OCI-LY1 (cell line): ENCODE results near the gene CACNA2D3.

ENCODE experiments used
- H2AFZ ChIP-seq: fragments of 200-600 bp; sonication (generic), shearing (Covaris generic); 2 replicates; pipeline ENCODE4 v1.6.0; 2014; ENCODE audit warnings: antibody characterized with exemption, mild to moderate bottlenecking, low read length
- H3F3A ChIP-seq: fragments of 200-600 bp; sonication (generic), shearing (Covaris generic); 2 replicates; pipeline ENCODE4 v1.6.0; 2014; ENCODE audit warnings: mild to moderate bottlenecking, antibody characterized with exemption, low read length, moderate library complexity; ENCODE audit not compliant: insufficient read depth
- H3K27ac ChIP-seq: fragments of 200-600 bp; sonication (generic); 2 replicates; pipeline ENCODE4 v1.5.1; 2014; ENCODE audit warnings: low read length, mixed run types, mild to moderate bottlenecking, low read depth; ENCODE audit not compliant: poor library complexity, severe bottlenecking
- H3K27me3 ChIP-seq: fragments of 200-600 bp; sonication (generic); 2 replicates; pipeline ENCODE4 v1.6.0; 2014; ENCODE audit warnings: antibody characterized with exemption, mild to moderate bottlenecking, low read length, moderate library complexity; ENCODE audit not compliant: insufficient read depth
- H3K36me3 ChIP-seq: fragments of 200-600 bp; sonication (generic); 2 replicates; pipeline ENCODE4 v1.6.1; 2014; ENCODE audit warnings: mild to moderate bottlenecking, antibody characterized with exemption, low read length, moderate library complexity, mixed read lengths; ENCODE audit not compliant: insufficient read depth
- H3K4me1 ChIP-seq: fragments of 200-600 bp; sonication (generic); 2 replicates; pipeline ENCODE4 v1.5.1; 2014; ENCODE audit warnings: mild to moderate bottlenecking, low read length, moderate library complexity; ENCODE audit not compliant: insufficient read depth, severe bottlenecking
- H3K4me2 ChIP-seq: fragments of 200-600 bp; sonication (generic), shearing (Covaris generic); 2 replicates; pipeline ENCODE4 v1.6.1; 2014; ENCODE audit warnings: low read length
- H3K4me3 ChIP-seq: fragments of 200-600 bp; sonication (generic); 2 replicates; pipeline ENCODE4 v1.5.1; 2014; ENCODE audit warnings: low read length, low read depth, mild to moderate bottlenecking, mixed read lengths; ENCODE audit not compliant: poor library complexity, severe bottlenecking
- H3K79me2 ChIP-seq: fragments of 200-600 bp; shearing (Covaris generic); 2 replicates; pipeline ENCODE4 v1.6.1; 2016; ENCODE audit warnings: mixed run types, low read length, mixed read lengths; ENCODE audit not compliant: insufficient read depth
- H3K9ac ChIP-seq: fragments of 200-600 bp; sonication (generic), shearing (Covaris generic); 2 replicates; pipeline ENCODE4 v1.6.1; 2014; ENCODE audit warnings: mild to moderate bottlenecking, low read length, mixed read lengths
- H3K9me2 ChIP-seq: fragments of 200-600 bp; sonication (generic), shearing (Covaris generic); 2 replicates; pipeline ENCODE4 v1.6.1; 2014; ENCODE audit warnings: low read depth, mild to moderate bottlenecking, low read length, mixed read lengths
- H3K9me3 ChIP-seq: fragments of 200-600 bp; shearing (Covaris generic); 2 replicates; pipeline ENCODE4 v1.6.1; 2014; ENCODE audit warnings: low read length, mixed read lengths
- H4K20me1 ChIP-seq: fragments of 200-600 bp; sonication (generic), shearing (Covaris generic); 2 replicates; pipeline ENCODE4 v1.6.0; 2016; ENCODE audit warnings: mild to moderate bottlenecking, low read length; ENCODE audit not compliant: insufficient read depth
- EZH2 ChIP-seq: fragments of 200-600 bp; sonication (generic), shearing (Covaris generic); IDR thresholded peaks from 2 replicates; pipeline ENCODE4 v1.8.0; 2017; ENCODE audit warnings: borderline replicate concordance, mixed run types, mild to moderate bottlenecking, antibody characterized with exemption, low read length, moderate library complexity, mixed read lengths
- TF ChIP-seq, protein P1 (sequence below): fragments of 200-600 bp; sonication (generic), shearing (Covaris generic); IDR thresholded peaks from 2 replicates; pipeline ENCODE4 v1.5.1; 2017; ENCODE audit warnings: mild to moderate bottlenecking, antibody characterized with exemption, low read length, moderate library complexity, mixed read lengths

The CACNA2D3 gene

DNA sequence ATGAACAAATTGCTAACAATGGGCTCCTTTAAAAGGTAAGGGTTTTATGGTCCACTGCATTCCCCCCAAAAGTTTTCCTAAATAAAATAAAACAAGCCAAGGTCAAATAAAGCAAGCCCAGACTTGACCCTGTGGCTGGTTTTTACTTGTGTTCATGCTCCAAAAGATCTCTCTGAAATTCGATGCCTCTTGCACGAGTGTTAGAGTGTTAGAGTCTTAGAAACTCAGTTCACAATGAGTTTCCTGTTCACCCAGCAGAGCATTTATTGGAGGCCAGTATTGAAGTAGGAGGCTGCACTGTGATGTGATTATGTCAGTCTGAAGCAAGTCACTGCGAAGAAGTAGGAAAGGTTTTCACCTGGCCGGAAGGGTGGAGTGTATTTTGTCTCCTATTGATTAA lies 865.4 kb downstream of the CACNA2D3 start:
- H3K27me3 ChIP-seq, result no peaks in the 10 kb centered on the region
- H3K9ac ChIP-seq, result no peak overlapping the region
- no peaks in the 10 kb centered on the region for H3K9me2 ChIP-seq
- no peaks in the 10 kb centered on the region for H3K36me3 ChIP-seq
- H3K9me3 ChIP-seq, result no peaks in the 10 kb centered on the region
- H3K4me1 ChIP-seq, result no peaks in the 10 kb centered on the region
- H3K4me2 ChIP-seq, result no peak overlapping the region
- no peaks in the 10 kb centered on the region for H4K20me1 ChIP-seq
- H3K4me3 ChIP-seq, result no peak overlapping the region
- H3K27ac ChIP-seq, result no peak overlapping the region
- no peaks in the 10 kb centered on the region for H3F3A ChIP-seq
- no peak for TF ChIP-seq EZH2
- TF ChIP-seq, protein P1, sequence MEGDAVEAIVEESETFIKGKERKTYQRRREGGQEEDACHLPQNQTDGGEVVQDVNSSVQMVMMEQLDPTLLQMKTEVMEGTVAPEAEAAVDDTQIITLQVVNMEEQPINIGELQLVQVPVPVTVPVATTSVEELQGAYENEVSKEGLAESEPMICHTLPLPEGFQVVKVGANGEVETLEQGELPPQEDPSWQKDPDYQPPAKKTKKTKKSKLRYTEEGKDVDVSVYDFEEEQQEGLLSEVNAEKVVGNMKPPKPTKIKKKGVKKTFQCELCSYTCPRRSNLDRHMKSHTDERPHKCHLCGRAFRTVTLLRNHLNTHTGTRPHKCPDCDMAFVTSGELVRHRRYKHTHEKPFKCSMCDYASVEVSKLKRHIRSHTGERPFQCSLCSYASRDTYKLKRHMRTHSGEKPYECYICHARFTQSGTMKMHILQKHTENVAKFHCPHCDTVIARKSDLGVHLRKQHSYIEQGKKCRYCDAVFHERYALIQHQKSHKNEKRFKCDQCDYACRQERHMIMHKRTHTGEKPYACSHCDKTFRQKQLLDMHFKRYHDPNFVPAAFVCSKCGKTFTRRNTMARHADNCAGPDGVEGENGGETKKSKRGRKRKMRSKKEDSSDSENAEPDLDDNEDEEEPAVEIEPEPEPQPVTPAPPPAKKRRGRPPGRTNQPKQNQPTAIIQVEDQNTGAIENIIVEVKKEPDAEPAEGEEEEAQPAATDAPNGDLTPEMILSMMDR, result no peak
- no peaks in the 10 kb centered on the region for H3K79me2 ChIP-seq
- no peak overlapping the region for H2AFZ ChIP-seq

DNA sequence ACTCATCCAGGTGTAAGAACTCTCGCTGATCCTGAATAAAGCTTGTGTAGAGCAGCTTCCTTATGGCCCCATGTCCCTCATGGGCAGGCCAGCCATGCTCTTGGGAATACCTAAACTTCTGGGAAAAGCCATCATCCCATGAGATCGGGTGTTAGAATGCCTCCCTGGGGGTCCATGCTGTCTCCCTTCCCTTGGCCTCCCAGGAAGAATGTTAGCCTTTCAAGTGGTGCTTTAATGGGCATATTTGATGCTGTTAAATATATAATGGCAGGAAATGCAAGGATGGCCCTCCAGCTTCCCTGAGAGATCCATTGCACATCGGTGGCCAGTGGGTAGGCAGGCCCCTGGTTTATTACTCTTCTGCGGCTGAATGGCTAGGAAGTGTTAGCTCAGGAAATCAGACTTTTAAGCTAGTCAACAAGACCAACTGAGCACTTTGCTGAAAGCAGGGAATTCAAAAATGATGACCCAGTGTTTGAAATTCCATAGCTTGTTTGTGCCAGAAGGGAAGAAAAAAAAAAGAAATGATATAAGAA lies 866.0 kb downstream of the CACNA2D3 start:
- Histone ChIP-seq H3K27me3 (no peaks in the 10 kb centered on the region), H3K79me2 (no peaks in the 10 kb centered on the region), H3F3A (no peaks in the 10 kb centered on the region), H3K4me1 (no peaks in the 10 kb centered on the region), H3K9me3 (no peaks in the 10 kb centered on the region), H3K27ac (no peak overlapping the region), H3K4me3 (no peak overlapping the region), H3K9me2 (no peaks in the 10 kb centered on the region), H3K36me3 (no peaks in the 10 kb centered on the region), H4K20me1 (no peaks in the 10 kb centered on the region), H3K9ac (no peak overlapping the region), H3K4me2 (no peak overlapping the region), H2AFZ (no peak overlapping the region)
- TF ChIP-seq, protein P1, result no peak
- no peak for TF ChIP-seq EZH2

DNA sequence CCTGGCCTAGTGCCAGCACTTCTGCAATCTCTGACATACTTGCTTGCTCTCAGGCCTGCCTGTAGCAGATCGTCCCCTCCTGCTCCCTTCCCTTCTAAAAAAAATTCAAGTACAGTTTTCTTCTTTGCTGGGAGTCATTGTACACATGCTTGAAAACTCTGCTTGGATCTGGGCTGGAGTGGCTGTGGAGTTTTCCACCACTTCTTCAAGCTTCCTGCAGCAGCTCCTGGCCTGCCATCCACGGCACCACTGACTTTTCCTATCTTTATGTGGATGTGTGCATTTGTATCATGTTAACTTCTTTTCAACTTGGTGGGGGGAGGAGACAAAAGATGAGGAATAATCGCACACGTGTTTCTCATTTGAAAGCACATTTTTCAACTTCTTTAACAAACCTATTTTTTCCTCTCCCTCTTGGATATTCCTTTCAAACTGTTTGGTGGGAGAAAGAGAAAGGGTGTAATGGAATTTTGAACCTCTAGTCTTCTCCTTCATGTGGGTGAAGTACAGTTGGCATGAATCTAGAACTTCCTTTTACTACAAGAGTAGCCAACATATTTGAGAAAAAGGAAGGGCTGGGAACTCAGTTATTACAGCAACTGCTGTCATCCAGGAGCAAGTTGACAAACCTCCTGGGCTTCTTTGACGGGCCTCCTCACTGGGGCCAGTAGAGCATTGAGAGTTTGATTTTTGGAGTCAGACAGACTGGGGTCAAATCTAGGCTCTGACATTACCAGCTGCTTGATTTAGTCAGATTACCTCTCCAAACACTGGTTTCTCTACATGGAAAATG lies 866.7 kb downstream of the CACNA2D3 start:
- H2AFZ ChIP-seq, result no peak overlapping the region
- H3K4me3 ChIP-seq, result no peak overlapping the region
- H3K9ac ChIP-seq, result no peak overlapping the region

More for the DNA sequence above, 866.7 kb downstream of the CACNA2D3 start:
- Histone ChIP-seq H3K36me3 (no peaks in the 10 kb centered on the region), H3K9me2 (no peaks in the 10 kb centered on the region), H4K20me1 (no peaks in the 10 kb centered on the region), H3K9me3 (no peaks in the 10 kb centered on the region), H3F3A (no peaks in the 10 kb centered on the region), H3K27ac (no peak overlapping the region), H3K4me1 (no peaks in the 10 kb centered on the region), H3K27me3 (no peaks in the 10 kb centered on the region), H3K79me2 (no peaks in the 10 kb centered on the region), H3K4me2 (no peak overlapping the region)
- TF ChIP-seq, protein P1, result no peak
- no peak for TF ChIP-seq EZH2
